Right ventricle myocardium inferior (tissue), 1 donor: ENCODE data around the gene SPI1. TPM values are rescaled to one million over a fixed set of nuclear protein-coding genes. Genes with fewer than 3 reads are reported as not detected.
A peak's percentile ranks its signal among the peaks of the same experiment; 100 is the strongest.

Experiments used
- ATAC-seq: fragments of 200-7000 bp; cut with Tn5 transposase; one replicate; pipeline ENCODE4 v1.9.1; 2020; ENCODE audit warnings: mild to moderate bottlenecking, moderate library complexity
- DNase-seq: peaks from one replicate; pipeline ENCODE4 v3.0.0; 2021; ENCODE audit errors: missing footprints
- intact Hi-C: fragments of 100-400 bp; cut with DNase I; formaldehyde crosslinking; loops from one replicate; pipeline ENCODE4 v1.11.0; 2022
- long read RNA-seq: library from polyadenylated mRNA; unstranded; transcript quantifications from one replicate; pipeline ENCODE4 v2.0.0, GENCODE V29; 2021
- total RNA-seq: library from RNA; stranded (reverse); fragmentation: NEBNext Ultra II Directional; extraction: Animal tissue kit (Norgen Biotek cat#: 25700); gene quantifications from one replicate; pipeline ENCODE4 v1.2.1, GENCODE V29; 2021
- donor health status: DM: no; HTN: yes; CAD: no; lungs with severe emphysema.

Gene SPI1
- 14.6 TPM for total RNA-seq
- long read RNA-seq, partial matches to known transcripts, result 1 of 6 reads
- long read RNA-seq, other reads (novel, unspliced or antisense), result 0 of 6 reads

DNA sequence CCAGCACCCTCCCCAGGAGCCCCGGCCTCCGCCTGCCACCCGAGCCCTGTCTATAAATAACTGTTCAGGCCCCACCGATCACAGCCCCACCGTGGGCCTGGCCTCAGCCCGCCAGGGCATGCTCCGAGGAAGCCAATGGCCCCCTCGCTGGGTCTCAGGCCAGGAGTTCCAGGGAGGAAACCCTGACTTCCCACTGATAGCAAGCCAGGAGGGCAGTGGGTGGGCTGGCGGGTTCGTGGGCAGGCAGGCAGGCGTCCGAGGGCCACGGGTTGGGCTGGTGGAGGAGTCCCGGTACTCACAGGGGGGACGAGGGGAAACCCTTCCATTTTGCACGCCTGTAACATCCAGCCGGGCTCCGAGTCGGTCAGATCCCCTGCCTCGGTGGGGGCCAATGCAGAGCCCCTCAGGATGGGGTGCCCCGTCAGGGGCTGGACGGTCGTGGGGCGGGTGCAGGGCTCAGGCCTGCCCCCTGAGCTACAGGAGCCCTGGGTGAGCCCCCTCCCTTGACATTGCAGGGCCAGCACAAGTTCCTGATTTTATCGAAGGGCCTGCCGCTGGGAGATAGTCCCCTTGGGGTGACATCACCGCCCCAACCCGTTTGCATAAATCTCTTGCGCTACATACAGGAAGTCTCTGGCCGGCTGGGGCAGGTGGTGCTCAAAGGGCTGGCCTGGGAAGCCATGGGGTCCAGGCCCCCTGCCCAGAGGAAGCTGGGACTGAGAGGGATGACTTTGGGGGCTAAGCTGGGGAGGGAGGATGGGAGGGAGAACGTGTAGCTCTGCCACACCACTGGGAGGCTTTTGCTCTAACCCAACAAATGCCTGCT, at the start of gene SPI1:
TSS of gene SPI1 (minus strand) at position 538 of the 826 bp plus-strand sequence. CDS start at position 344, 194 bp downstream.
- DNase-seq (peak; percentile 91), ATAC-seq (peak; percentile 60)
- intact Hi-C loops, result loop anchor here (10.0 kb wide), 2 partner anchors 177 to 237 kb away; partner anchors contain the start of gene CELF1

- ATAC-seq (peak; percentile 98), DNase-seq (peak; percentile 99)
- intact Hi-C loops, result loop anchor here (1.0 to 2.0 kb wide), 2 partner anchors 18 to 126 kb away; partner anchors contain the start of genes CELF1 and SLC39A13
Observed at GRCh38 chr11:47426062-47426956, 48.0 kb upstream of the SPI1 start, which contains the start of gene PSMC3. Gene PSMC3, minus strand, starts transcription at chr11:47426439. Its CDS starts 160 bp downstream, at chr11:47426279.

- no peak for DNase-seq
- intact Hi-C loops, result loop anchor here (1.0 to 2.0 kb wide), 2 partner anchors 17 to 127 kb away; partner anchors contain the start of genes CELF1 and SLC39A13
- ATAC-seq, result no peak
Observed at GRCh38 chr11:47425611-47426010, 47.3 kb upstream of the SPI1 start.

GRCh38 chr11:47418454-47419259, 40.3 kb upstream of the SPI1 start:
- intact Hi-C loops, result no loop called here
- ATAC-seq (no peak), DNase-seq (no peak)

GRCh38 chr11:47417712-47418111, 39.4 kb upstream of the SPI1 start:
- no peak for ATAC-seq
- DNase-seq, result no peak
- intact Hi-C loops, result no loop called here

- ATAC-seq, result peak; percentile 84
- intact Hi-C loops, result no loop called here
- peak; percentile 88 for DNase-seq
Observed at GRCh38 chr11:47415949-47416472, 37.7 kb upstream of the SPI1 start.

DNA sequence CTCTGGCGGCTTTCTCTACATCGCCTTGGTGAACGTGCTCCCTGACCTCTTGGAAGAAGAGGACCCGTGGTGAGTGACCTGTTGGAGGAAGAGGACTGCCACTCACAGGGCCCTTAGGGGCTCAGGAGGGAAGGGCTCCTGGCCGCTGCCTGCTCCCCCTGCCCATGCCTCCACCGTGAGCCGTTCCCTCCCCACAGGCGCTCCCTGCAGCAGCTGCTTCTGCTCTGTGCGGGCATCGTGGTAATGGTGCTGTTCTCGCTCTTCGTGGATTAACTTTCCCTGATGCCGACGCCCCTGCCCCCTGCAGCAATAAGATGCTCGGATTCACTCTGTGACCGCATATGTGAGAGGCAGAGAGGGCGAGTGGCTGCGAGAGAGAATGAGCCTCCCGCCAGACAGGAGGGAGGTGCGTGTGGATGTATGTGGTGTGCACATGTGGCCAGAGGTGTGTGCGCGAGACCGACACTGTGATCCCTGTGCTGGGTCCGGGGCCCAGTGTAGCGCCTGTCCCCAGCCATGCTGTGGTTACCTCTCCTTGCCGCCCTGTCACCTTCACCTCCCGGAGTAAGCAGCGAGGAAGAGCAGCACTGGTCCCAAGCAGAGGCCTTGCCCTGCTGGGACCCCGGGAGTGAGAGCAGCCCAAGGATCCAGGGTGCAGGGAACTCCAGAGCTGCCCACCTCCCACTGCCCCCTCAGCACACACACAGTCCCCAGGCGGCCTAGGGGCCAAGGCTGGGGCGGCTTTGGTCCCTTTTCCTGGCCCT, 36.9 kb upstream of the SPI1 start:
- DNase-seq (no peak), ATAC-seq (no peak)
- intact Hi-C loops, result no loop called here

- intact Hi-C loops, result no loop called here
- DNase-seq (no peak), ATAC-seq (no peak)
Observed at GRCh38 chr11:47414685-47415070, 36.3 kb upstream of the SPI1 start.

- no peak for DNase-seq
- intact Hi-C loops, result no loop called here
- ATAC-seq, result no peak
Observed at GRCh38 chr11:47413908-47414684, 35.7 kb upstream of the SPI1 start.

DNA sequence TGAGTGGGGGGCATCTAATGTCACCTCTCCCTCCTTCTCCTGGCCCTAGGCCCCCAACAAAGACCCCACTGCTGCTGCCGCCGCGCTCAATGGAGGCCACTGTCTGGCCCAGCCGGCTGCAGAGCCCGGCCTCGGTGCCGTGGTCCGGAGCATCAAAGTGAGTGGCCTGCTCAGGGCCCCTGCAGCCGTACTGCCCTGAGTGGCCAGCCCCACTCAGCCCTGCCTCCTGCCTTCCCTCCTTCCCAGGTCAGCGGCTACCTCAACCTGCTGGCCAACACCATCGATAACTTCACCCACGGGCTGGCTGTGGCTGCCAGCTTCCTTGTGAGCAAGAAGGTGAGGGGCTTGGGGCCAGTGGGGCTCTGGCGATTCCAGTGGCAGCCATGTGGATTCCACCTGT, 35.0 kb upstream of the SPI1 start:
- ATAC-seq (no peak), DNase-seq (no peak)
- intact Hi-C loops, result no loop called here

DNA sequence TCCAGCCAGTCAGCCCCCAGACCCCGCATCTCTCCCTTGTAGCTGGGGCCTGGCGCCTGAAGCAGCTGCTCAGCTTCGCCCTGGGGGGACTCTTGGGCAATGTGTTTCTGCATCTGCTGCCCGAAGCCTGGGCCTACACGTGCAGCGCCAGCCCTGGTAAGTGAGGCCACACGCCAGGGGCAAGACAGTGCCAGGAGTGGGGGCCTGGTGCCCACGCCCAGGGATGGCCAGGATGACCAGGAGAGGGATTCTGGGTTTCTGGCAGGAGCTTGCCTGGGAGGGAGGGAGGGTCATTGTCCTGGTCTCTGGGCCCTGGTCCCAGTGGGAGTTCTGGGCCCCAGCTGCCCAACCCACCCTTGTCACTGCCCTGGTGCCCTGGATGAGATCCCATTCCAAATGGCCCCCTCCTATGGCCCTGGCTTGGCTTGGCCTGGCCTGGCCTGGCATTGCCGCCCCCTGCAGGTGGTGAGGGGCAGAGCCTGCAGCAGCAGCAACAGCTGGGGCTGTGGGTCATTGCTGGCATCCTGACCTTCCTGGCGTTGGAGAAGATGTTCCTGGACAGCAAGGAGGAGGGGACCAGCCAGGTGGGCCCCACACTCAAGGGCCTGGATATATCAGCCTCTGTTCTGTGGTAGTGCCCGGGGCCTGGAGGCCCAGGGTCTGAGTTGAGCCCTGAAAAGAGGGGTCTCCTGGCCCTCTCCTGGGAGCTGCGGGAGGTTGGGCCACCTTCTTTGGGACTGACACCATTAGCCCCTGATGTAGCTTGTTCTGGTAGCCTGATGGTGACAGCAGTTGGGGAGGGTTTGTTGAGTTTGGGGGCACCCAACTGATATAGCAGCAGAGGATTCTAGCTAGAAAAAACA, 33.8 kb upstream of the SPI1 start:
- ATAC-seq (no peak), DNase-seq (no peak)
- intact Hi-C loops, result no loop called here

GRCh38 chr11:47410370-47411264, 32.3 kb upstream of the SPI1 start:
- intact Hi-C loops, result no loop called here
- ATAC-seq (no peak), DNase-seq (no peak)

DNA sequence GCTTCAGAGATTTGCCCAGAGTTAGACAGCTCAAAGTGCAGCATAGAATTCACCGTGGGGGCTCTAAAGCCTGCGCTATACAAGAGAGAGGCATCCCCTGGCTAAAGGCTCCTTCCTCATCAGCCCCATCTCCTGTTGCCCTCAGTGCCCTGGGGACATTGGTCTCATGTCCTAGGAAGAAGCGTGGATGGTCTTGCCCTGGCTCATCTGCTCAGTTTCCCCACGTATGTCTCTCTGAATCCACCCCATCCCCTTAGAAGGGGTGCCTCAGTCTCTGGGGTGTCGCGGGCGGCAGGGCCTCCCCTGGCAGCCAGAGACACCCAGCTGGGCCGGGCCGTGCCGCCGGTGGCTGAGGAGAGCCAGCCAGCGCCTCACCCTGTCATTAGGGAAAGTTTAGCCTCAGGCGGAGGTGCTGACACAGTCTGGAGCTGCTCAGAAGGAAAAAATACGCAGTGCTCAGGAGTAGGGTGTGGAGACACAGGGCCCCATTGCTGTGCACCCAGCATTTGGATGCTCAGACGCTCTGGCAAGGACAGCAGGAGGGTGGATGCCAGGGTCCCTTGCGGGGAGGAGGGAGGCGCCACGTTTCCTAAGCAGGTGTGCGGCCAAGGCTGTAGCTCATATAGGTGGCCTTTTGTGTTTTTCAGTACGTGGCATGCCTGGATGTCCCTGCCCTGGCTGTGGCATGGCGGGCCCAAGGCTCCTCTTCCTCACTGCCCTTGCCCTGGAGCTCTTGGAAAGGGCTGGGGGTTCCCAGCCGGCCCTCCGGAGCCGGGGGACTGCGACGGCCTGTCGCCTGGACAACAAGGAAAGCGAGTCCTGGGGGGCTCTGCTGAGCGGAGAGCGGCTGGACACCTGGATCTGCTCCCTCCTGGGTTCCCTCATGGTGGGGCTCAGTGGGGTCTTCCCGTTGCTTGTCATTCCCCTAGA, 31.4 kb upstream of the SPI1 start:
- ATAC-seq (no peak), DNase-seq (no peak)
- intact Hi-C loops, result loop anchor here (2.0 to 5.0 kb wide), 2 partner anchors 35 to 157 kb away; no protein-coding TSS in a partner anchor
